A549 treated with DMSO at 1 μM for 4 hours (cell line): ENCODE data around the gene POT1. TPM values are rescaled to one million over a fixed set of nuclear protein-coding genes. Genes with fewer than 3 reads are reported as not detected.

ENCODE experiments used
- total RNA-seq: library from RNA; stranded (reverse); fragments of 200-300 nt; extraction: Qiagen RNA extraction; gene quantifications from 5 replicates; pipeline ENCODE4 v1.2.3, GENCODE V29; 2022; ENCODE audit warnings: low read depth

Gene POT1
- 11.0 to 16.3 TPM (median 14.6 TPM) in 5 replicates for total RNA-seq

GRCh38 chr7:124929467-124930172 is at the start of gene POT1:
Gene POT1 (minus strand): TSS chr7:124929825. CDS start chr7:124897173, 32,652 bp downstream.

Other genes with a start within 250 kb of the POT1 start
- gene GPR37, start 164.0 kb downstream of the POT1 start, total RNA-seq, result 0.50 to 0.63 TPM (median 0.56 TPM) in 5 replicates